C4-2B (cell line): ENCODE results near the gene NHERF2.

Source experiments
- CTCF ChIP-seq: fragments of 450-650 bp; conservative IDR thresholded peaks from 2 replicates; pipeline ENCODE4 v1.5.1; 2017; ENCODE audit warnings: mild to moderate bottlenecking
- ZFX ChIP-seq: fragments of 450-650 bp; IDR thresholded peaks from 2 replicates; pipeline ENCODE4 v1.6.1; 2017

- TF ChIP-seq CTCF (no peak), ZFX (no peak)
Observed at GRCh38 chr16:2070576-2071453, 44.1 kb downstream of the NHERF2 start.
